ENCODE results near the gene PTPRD.
"Not testable (repeated sequence)": the region's sequence is repeated elsewhere in the genome, so short reads cannot be mapped to it uniquely, and the experiment has no call there.

The PTPRD gene

DNA sequence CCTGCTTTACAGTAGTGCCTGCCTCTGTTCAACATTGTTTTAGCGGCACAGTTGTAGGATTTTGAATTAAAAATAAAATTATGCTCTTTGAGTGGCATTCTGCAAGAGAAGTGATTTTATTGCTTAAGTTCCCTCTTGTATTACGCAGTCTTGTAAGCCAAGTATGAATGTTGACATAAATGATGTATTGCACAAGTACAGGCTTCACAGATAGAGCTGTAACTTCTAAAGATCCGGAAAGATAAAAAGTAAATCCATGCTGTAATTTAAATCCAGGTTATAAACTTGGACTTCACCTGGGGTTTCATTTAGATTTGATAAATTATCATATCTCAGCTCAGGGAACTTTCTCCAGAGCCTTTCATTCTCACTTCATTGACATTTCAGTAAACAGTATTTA, 1114.7 kb downstream of the PTPRD start:
- DNase-seq (ENCODE audit: low read depth), result no peak

DNA sequence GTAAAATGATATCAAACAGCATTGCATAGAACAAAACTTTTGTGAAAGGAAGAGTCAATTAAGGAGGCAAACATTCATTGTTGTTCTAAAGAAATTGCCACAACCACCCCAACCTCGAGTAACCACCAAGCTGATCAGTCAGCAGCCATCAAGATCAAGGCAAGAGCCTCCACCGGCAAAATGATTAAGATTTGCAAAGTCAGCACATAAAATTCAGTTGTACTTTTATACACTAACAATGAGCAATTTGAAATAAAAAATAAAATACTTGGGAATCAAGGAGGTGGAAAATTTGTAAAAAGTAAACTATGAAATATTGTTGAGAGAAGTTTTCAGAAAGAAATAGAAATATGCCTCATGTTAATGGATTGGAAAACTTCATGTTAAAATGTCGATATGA, 1118.5 kb downstream of the PTPRD start:
- DNase-seq (ENCODE audit: low read depth), result no peak

DNA sequence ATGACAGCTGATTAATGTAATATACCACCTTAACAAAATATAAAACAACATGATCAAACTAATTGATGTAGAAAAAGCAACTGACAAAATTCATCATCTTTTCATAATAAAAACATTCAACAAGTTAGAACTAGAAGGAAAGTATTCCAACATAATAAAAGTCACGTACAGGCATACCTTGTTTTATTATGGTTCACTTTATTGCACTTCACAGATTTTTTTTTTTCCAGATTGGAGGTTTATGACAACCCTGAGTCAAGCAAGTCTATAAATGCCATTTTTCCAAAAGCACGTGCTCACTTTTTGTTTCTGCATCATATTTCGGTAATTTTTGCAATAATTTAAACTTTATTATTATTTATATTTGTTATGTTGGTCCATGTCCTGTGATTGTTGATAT, 1120.3 kb downstream of the PTPRD start:
- no peak for DNase-seq (ENCODE audit: low read depth)

DNA sequence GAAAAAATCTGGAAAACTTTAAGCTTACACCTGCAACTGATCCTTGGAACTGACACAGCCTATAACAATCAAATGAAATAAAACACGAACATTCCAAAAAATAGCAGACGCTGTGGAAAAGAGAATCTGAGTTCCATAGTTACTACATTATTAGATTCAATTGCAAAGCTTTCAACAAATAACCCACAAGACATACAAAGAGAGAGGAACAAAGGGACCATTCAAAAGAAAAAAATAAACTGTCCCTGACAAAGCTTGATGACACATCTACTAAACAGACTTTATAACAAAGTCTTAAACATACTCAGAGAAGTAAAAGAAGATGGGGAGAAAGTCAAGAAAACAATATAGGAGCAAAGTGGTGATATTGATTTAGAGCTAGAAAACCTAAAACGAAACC, 1123.6 kb downstream of the PTPRD start:
- no peak for DNase-seq (ENCODE audit: low read depth)

DNA sequence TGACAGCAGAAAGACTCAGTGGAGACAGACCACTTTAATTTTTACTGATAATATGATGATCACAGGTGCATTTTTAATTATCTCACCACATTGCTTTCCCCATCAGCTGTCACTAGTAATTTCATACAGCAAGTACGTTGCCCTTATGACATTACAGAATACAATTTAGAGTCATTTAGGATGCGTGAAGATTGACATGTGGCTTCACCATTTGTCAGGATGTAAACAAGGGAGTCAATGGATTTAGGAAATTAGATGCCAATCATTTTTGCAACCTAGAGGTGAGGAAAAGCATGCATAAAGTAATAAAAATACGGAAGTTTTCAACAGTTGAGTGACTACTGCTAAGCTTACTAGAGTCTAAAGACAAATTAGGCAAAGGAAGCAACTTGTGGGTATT, 1129.6 kb downstream of the PTPRD start:
- no peak for DNase-seq (ENCODE audit: low read depth)

DNA sequence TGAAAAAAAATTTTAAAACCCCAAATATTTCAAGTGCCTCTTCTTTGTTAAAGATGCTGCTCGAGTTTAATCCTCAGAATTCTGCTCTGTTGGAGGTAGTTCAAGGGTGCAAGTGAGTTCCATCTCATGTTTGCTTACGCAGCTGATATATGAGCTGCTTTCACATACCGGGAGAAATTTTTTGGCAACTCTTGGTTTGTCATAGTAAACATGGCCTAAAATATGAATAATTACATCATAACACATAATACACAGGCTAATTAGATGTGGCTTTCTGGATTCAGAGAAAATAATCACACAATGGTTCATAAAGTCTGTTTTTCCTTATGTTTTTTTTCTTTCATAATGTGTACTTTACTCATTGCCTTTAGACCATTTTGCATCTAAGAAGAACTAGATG, 1134.1 kb downstream of the PTPRD start:
- DNase-seq (ENCODE audit: low read depth), result no peak

DNA sequence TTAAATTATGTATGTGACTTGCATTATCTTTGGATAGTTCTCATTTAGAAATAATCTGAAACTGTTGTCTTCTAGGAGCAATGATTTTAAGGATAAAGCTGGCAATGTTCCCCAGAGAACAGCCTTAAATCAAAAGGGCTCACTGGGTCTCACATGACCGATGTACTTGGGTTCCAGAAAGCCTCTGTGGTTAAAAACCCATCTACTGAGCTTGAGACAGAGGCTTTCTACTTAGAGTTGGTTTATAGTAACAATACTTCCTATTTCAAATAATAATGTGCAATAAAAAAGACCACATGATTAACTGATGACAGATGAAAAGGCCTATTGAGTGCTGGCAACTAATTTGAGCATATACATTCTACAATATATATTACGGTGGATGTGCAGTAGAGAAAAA, 1143.5 kb downstream of the PTPRD start:
- DNase-seq (ENCODE audit: low read depth), result no peak

DNA sequence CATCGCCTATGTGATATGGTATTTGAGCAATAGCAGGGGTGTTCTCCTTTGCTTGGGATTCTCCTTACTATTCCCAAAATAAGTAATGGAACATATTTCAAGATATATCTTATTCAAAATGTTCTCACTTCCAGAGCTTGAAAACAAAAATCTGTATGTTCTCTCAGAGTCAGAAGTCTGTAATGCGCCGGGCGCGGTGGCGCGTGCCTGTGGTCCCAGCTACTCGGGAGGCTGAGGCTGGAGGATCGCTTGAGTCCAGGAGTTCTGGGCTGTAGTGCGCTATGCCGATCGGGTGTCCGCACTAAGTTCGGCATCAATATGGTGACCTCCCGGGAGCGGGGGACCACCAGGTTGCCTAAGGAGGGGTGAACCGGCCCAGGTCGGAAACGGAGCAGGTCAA, 1170.9 kb downstream of the PTPRD start:
- not testable (repeated sequence) for DNase-seq (ENCODE audit: low read depth)

DNA sequence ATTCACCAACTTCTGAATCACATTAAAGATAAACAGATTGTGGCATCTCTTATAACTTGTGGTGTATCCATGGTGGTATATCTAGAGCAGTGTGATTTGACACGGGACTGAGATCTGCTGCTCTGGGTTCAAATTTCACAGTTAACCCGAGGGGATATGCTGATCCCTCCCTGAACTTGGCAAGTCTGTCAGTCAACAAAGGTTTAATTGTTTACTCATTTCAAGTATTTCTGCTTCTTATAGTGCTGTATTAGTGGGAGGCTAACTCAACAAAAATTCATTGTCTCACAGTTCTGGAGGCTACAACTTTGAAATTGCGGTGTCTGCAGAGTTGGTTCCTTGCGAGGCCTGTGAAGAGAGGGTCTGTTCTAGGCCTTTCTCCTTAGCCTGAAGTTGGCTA, 1175.2 kb downstream of the PTPRD start:
- DNase-seq (ENCODE audit: low read depth), result no peak

DNA sequence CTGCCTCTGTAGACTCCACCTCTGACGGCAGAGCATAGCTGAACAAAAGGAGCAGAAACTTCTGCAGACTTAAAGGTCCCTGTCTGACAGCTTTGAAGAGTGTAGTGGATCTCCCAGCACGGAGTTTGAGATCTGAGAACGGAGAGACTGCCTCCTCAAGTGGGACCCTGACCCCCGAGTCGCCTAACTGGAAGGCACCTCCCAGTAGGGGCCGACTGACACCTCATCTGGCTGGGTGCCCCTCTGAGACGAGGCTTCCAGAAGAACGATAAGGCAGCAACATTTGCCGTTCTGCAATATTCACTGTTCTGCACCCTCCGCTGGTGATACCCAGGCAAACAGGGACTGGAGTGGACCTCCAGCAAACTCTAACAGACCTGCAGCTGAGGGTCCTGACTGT, 1186.3 kb downstream of the PTPRD start:
- not testable (repeated sequence) for DNase-seq (ENCODE audit: low read depth)

DNA sequence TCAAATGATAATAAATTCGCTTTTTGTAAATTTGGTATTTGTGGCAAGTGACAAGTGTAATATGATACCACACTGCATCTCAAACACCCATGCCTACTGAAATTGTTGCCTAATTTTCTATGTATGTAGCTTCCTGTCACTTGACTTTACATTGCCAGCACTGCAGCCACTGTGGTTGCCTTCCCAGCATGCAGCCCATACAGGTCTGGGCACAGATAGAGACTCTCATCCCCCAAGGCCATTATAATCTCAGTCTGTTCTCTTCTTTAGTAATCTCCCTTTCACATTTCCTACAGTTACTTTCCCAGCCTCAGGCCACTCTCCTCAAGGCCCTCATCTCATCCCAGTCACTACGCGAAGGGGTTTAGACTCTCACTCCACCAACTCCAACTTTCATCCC, 1200.6 kb downstream of the PTPRD start:
- DNase-seq (ENCODE audit: low read depth), result no peak

DNA sequence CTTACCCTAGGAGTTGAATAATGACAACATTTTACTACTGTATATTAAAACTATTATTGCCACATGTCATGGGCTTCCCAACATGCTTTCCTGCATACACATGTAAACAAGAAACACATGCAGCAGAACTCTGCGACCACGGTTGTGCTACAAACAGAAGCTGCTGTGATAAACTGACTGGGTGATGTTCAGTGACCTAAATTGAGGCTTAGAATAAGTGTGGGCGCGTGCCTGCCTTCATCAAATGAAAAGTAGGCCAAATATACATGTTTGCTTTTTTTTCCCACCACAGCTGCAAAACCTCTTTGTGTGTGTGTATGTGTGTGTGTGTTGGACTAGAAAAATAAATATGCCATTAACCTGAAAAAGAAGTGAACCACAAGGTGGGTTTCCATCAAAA, 1202.1 kb downstream of the PTPRD start:
- DNase-seq (ENCODE audit: low read depth), result no peak

DNA sequence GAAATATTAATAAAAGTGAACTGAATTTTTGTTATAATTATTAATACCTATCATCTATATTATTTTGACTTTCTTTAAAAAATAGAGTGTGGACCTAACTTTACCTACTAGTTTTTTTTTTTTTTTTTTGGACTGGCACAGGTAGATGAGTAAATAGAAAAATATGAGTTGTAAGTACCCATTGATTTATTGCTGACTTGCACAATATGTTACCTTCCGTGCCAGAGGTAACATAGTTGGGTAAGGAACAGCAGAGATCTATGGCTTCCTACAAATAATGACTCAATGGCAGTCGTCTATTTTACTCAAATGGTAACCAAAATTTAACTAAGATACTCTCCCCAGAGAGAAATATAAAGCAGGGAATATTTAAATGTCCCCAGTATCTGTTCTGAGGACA, 1212.8 kb downstream of the PTPRD start:
- DNase-seq (ENCODE audit: low read depth), result no peak

DNA sequence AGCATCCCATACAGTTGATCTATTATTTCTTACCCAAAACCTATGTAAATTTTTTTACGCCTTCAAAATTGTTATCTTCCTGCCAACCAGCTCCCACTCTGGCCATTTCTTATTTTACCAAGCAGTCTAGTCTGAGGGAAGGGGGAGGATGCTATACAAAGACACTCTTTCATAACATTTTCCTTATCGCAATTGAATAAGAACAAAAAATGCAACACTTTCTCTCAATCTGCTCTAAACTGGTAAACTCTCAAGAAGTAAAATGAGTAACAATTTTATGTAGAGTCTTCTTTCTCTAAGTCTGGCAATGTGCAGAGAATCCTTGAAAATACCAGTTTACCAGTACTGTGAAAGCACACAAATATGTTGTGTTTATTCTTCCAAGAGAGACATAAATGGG, 1216.3 kb downstream of the PTPRD start:
- DNase-seq (ENCODE audit: low read depth), result no peak

DNA sequence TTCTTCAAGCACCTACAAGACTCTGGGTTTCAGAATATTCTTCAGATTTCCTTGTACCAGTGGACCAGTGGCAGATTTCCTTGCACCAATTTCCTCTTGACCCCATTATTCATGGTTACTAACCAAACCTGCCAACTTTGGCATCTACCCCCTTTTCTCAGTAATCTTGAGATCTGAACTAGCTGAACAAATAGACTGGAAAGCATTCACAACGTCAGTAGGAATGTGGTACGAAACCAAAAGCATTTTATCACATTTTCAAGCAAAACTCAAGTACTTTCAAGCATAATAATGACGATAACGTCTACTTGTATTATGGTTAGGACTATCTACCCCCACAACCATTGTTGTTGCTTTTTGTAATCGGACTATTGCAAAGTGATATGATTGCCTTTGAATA, 1217.3 kb downstream of the PTPRD start:
- no peak for DNase-seq (ENCODE audit: low read depth)

DNA sequence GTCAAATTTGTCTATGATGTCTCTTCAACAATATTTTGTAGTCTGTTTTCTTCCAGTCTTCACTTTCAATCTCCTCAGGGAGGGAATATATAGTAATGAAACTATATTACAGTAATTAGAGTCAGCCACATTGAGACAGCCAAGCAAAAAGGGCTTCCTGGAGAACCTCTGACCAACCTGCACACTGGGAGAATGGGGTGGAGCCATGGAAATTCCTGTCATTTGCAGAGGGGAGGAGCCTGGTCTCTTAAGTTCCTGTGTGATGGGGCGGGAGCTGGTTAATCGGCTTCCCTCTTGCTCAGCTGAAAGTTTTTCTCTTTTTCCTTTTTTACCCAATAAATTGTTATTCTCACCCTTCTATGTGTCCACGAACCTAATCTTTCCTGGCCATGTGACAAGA, 1220.0 kb downstream of the PTPRD start:
- no peak for DNase-seq (ENCODE audit: low read depth)

DNA sequence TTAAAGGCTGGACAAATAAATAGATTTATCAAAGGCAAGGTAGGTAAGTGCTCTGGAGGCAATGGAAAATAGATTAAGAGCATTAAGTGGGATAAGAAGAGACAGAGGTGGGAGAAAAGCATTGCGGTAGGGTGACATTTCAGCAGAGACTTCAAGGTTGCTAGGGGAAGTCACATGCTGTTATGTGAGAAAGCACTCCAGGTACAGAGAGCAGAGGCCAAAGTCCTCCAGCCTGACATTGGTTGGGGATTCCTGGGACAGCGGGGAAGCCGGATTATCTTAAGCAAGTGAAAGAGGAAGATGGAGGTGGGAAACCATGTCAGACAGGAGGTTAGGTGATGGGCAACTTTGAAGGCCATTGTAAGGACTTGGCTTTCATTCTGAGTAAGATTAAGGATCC, 1222.9 kb downstream of the PTPRD start:
- no peak for DNase-seq (ENCODE audit: low read depth)

DNA sequence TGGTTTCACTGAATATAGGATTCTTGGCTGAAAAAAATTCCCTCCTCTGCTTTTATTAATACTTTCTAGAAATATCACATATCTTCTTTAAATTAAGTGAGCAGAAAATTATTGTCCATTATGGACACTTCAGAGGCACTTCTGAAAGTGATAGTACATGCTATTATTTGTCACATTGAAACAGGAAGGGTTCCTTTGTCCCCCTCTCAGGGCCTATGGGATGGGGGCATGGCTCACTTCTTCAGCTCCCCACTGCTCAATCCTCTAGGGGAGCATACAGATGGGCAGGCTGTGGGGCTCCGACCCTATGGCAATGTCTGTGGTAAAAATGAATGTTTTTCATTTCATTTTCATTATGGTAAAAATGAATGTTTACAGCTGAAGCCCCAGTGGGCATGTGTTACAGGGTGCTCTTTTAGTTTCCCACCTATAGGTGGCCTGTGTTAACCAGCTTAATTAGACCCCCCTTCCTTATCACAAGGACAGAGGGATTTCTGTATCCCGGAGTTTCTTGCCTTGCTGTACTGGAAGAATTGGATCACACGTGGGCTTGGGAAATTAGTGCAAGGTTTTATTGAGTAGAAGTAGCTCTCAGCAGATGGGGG, 1225.2 kb downstream of the PTPRD start:
- no peak for DNase-seq (ENCODE audit: low read depth)

DNA sequence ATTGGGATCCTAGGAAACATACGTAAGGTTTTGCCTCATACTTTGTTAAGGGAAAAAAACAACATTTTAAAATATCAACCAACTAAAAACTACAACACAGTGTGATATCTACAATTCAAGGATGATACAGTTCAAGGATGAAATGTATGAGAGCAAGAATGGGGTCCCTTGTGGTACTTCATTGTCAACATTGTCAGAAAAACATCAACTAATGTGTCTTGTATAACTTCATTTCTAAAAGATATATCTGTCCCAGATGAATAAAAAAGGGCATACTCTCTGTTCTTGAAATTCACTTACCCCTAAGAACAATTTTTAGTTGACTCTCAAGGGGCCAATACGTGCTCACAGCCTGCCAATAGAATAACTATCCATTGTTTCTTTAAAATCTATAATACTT, 1250.5 kb downstream of the PTPRD start:
- DNase-seq (ENCODE audit: low read depth), result no peak

DNA sequence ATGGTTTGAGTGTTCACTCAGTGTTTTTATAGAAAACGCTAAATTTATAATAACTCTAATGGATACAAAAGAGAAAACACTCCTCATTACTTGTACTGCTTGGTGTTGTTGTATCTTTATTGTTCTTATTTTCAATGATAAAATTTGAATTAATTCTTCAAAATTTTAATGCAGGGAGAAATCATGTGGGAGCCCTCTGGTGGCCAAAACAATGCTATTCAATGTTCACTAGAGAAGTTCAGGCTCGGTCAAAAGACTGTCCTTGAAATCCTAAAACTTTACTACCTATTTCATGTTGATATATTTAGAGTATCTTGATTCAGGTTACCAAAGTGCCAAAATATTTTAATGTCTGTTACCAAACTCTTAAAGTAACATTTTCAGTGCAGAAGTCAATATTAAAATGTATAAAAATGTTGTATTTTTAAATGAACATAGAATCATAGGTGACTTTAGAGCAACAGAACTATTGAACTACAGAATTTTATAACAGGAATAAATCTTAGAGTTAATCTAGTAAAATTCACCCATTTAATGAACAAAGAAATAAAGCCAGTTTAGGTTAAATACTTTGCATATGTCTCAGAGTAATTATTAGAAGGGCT, 1259.8 kb downstream of the PTPRD start:
- DNase-seq (ENCODE audit: low read depth), result no peak

DNA sequence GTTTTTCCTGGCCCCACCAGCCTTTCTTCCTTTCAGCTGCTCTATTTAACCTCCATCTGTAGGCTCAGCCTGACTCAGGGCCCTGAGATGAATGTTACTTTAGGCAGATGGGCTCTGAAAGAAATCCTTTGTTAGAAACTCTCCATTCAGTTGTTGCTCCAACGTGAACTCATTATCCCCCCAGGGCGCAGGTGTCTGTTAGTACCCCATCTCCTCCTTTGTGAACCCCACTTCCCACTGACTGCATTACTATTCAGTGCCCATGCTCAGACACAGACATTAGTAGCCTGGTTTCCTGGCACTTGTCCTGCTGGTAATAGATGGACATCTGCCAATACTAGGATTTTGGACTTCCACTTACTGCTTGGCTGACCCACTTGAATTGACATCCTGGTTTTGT, 1271.6 kb downstream of the PTPRD start:
- DNase-seq (ENCODE audit: low read depth), result no peak

DNA sequence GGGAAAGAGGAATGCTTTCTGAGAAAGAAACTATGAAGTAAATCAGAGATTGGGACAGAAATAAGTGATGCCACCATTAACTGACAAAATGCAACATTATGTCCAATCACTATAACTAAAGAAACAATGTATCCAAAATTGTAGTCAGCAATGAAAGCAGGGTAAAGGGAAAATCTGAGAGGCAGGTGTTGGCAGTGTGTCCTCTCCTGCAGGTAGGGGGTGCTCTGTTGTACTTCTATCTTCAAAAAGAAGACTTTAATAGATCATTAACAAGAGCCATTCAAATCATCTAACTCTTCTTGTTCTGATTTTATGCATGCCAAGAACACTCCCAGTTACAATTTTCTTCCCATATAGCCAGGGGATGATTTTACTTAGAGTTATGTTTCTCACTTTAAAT, 1275.7 kb downstream of the PTPRD start:
- no peak for DNase-seq (ENCODE audit: low read depth)

DNA sequence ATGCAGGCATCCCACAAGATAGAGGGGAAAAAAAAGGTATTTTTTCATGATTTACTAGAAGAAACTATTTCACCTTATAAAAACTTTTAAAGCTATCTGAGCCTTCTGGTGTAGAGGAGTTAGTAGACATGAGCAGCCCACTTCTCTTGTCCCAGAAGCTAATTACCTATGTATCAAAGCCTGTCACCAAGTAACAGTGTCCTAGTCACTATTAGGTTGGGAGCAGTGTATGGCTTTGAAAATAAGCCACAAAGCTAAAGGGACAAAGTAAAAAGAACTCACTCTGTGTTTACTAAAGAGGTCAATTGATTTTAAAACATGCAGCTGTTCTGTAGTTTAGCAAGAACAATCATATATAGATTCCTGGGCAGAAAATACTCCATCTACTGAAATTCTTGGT, 1286.1 kb downstream of the PTPRD start:
- DNase-seq (ENCODE audit: low read depth), result no peak

DNA sequence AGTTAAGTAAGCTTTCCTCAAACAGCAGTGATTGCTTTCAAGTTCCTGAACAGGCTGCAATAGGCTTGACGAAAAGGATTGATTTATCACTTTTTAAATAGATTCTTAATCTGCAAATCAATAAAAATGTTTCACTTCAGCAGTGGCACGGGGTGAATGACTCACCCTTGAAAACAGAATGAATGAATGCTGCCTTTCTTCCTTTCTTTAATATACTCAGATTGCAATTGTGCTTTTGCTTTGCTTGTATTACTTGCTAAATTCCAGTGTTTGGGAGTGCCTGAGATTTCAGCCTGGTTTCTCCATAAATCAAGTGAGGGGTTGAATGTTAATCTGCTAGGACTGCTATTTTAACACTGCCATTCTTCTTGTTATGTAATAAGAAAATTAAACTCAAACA, 1293.8 kb downstream of the PTPRD start:
- DNase-seq (ENCODE audit: low read depth), result no peak

DNA sequence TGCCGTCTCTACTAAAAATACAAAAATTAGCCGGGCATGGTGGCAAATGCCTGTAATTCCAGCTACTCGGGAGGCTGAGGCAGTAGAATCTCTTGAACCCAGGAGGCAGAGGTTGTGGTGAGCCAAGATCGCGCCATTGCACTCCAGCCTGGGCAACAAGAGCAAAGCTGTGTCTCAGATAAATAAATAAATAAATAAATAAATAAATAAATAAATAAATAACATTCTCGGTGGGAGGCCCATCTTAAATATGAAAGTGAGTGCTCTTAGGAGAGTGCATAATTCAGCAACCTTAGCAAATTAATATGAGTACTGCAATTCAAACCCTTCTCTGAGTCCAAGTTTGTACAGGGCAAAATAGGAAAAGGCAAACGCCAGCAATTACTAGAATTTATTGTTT, 1302.1 kb downstream of the PTPRD start:
- not testable (repeated sequence) for DNase-seq (ENCODE audit: low read depth)
